ENCODE measurements around the gene YOD1. TPM values are rescaled to one million over a fixed set of nuclear protein-coding genes. Genes with fewer than 3 reads are reported as not detected.

YOD1 gene
- total and polyA plus RNA-seq, 2 of the 13 experiments (the other 11 are each of a cell fraction or from before 2014, with no cell fraction given), result 3.4 to 9.1 TPM

DNA sequence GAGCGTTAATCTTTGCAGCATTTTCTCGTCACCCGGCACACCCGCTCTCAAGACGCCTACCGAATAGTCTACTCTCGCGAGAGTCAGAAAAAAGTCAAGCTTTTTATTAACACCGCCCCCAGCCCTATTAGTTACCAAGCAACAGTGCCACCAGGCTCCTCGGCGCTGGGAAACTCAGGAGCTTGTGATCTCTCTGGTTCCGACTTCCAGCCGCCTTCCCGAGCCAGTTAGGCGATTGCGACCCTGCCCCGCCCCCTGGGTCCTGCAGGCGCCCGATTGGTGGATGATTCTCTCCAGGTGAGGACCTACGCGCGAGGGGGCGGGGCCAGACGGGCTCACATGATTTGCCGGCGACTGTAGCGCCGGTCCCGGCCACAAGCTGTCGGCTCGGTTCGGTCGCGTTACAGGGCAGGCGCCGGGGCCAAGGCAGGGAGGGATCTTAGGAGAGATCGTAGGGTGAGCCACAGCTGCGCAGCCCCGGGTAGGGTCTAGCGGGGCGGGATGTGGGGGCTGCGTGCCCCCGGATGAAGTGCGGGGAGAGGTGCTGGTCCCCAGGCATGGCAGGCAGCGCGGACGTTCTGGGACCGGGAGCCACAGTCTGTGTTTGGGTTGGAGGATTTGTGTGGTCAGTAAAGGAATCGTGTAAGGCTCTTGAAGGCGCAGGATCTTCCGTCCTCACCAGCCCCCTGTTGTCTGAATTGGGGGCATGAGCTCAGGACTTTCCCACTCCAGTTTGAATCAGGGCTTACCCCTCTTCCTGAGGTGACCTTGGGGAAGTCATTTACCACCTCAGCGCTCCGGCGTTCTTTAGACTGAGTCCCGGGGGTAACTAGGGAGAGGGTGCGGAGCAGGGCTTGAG lies 2.1 kb upstream of the YOD1 start, which contains the start of gene PFKFB2 (continued):
- no peak for TF ChIP-seq ZNF24 (IDR thresholded peaks at IDR 0.05)
- TF ChIP-seq ZNF572 (CRISPR knock-in tag; IDR thresholded peaks at IDR 0.05), result peak; percentile 86; the same call in 1 of the 2 replicates
- no peak for TF ChIP-seq ZNF253 (CRISPR knock-in tag; IDR thresholded peaks at IDR 0.05; ENCODE audit: borderline replicate concordance)
- TF ChIP-seq, protein P1, sequence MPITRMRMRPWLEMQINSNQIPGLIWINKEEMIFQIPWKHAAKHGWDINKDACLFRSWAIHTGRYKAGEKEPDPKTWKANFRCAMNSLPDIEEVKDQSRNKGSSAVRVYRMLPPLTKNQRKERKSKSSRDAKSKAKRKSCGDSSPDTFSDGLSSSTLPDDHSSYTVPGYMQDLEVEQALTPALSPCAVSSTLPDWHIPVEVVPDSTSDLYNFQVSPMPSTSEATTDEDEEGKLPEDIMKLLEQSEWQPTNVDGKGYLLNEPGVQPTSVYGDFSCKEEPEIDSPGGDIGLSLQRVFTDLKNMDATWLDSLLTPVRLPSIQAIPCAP (CRISPR knock-in tag; IDR thresholded peaks at IDR 0.05; ENCODE audit: low read depth), result no peak
- TF ChIP-seq MIER3 (CRISPR knock-in tag; IDR thresholded peaks at IDR 0.05; ENCODE audit: borderline replicate concordance), result no peak
- 0 out of 2 replicates have a peak, but pooled peaks have one; percentile 23 for TF ChIP-seq BHLHE40 (IDR thresholded peaks at IDR 0.05; ENCODE audit: low read length)
- TF ChIP-seq MZF1 (CRISPR knock-in tag; IDR thresholded peaks at IDR 0.05; ENCODE audit: borderline replicate concordance), result no peak
- peak; percentile 34; the same call in 1 of the 2 replicates for TF ChIP-seq ZNF768 (CRISPR knock-in tag; IDR thresholded peaks at IDR 0.05)
- no peak; the same call in 1 of the 2 replicates for TF ChIP-seq ZNF652 (CRISPR knock-in tag; IDR thresholded peaks at IDR 0.05; ENCODE audit: borderline replicate concordance, low read depth)
- TF ChIP-seq, protein P2, sequence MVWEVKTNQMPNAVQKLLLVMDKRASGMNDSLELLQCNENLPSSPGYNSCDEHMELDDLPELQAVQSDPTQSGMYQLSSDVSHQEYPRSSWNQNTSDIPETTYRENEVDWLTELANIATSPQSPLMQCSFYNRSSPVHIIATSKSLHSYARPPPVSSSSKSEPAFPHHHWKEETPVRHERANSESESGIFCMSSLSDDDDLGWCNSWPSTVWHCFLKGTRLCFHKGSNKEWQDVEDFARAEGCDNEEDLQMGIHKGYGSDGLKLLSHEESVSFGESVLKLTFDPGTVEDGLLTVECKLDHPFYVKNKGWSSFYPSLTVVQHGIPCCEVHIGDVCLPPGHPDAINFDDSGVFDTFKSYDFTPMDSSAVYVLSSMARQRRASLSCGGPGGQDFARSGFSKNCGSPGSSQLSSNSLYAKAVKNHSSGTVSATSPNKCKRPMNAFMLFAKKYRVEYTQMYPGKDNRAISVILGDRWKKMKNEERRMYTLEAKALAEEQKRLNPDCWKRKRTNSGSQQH (CRISPR knock-in tag; IDR thresholded peaks at IDR 0.05; ENCODE audit: low read depth), result peak; percentile 32; the same call in 1 of the 2 replicates
- TF ChIP-seq, protein P3, sequence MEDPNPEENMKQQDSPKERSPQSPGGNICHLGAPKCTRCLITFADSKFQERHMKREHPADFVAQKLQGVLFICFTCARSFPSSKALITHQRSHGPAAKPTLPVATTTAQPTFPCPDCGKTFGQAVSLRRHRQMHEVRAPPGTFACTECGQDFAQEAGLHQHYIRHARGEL (CRISPR knock-in tag; IDR thresholded peaks at IDR 0.05), result no peak
- no peak for TF ChIP-seq TBX3 (IDR thresholded peaks at IDR 0.05; ENCODE audit: borderline replicate concordance)
- TF ChIP-seq ELF3 (CRISPR knock-in tag; IDR thresholded peaks at IDR 0.05), result no peak; the same call in 1 of the 2 replicates
- no peak for TF ChIP-seq ZNF775 (CRISPR knock-in tag; IDR thresholded peaks at IDR 0.05; ENCODE audit: borderline replicate concordance)
- no peak for TF ChIP-seq NR2F6 (IDR thresholded peaks at IDR 0.05)
- no peak; the same call in 1 of the 2 replicates for TF ChIP-seq NR2F6 (CRISPR knock-in tag; IDR thresholded peaks at IDR 0.05)
- TF ChIP-seq JUNB (CRISPR knock-in tag; IDR thresholded peaks at IDR 0.05; ENCODE audit: borderline replicate concordance), result no peak
- TF ChIP-seq DMAP1 (CRISPR knock-in tag; IDR thresholded peaks at IDR 0.05), result 0 out of 2 replicates have a peak, but pooled peaks have one; percentile 17
- TF ChIP-seq MEIS1 (CRISPR knock-in tag; IDR thresholded peaks at IDR 0.05; ENCODE audit: borderline replicate concordance), result peak; percentile 81; the same call in 1 of the 2 replicates
- TF ChIP-seq NFE2L2 (IDR thresholded peaks at IDR 0.05; ENCODE audit: low read length), result no peak
- TF ChIP-seq NFATC3 (CRISPR knock-in tag; IDR thresholded peaks at IDR 0.05), result no peak
- TF ChIP-seq, protein P4, sequence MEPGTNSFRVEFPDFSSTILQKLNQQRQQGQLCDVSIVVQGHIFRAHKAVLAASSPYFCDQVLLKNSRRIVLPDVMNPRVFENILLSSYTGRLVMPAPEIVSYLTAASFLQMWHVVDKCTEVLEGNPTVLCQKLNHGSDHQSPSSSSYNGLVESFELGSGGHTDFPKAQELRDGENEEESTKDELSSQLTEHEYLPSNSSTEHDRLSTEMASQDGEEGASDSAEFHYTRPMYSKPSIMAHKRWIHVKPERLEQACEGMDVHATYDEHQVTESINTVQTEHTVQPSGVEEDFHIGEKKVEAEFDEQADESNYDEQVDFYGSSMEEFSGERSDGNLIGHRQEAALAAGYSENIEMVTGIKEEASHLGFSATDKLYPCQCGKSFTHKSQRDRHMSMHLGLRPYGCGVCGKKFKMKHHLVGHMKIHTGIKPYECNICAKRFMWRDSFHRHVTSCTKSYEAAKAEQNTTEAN (CRISPR knock-in tag; conservative IDR thresholded peaks at IDR 0.05), result 0 out of 2 replicates have a peak, but pooled peaks have one; percentile 19
- TF ChIP-seq, protein P5, sequence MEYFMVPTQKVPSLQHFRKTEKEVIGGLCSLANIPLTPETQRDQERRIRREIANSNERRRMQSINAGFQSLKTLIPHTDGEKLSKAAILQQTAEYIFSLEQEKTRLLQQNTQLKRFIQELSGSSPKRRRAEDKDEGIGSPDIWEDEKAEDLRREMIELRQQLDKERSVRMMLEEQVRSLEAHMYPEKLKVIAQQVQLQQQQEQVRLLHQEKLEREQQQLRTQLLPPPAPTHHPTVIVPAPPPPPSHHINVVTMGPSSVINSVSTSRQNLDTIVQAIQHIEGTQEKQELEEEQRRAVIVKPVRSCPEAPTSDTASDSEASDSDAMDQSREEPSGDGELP (IDR thresholded peaks at IDR 0.05; ENCODE audit: borderline replicate concordance, low read depth), result peak; percentile 86; the same call in 1 of the 2 replicates
- peak; percentile 30; the same call in 1 of the 2 replicates for TF ChIP-seq SMAD3 (CRISPR knock-in tag; IDR thresholded peaks at IDR 0.05)
- no peak for TF ChIP-seq ZFP41 (CRISPR knock-in tag; IDR thresholded peaks at IDR 0.05; ENCODE audit: borderline replicate concordance)
- no peak for TF ChIP-seq SRY (CRISPR knock-in tag; IDR thresholded peaks at IDR 0.05)
- TF ChIP-seq CCDC6 (CRISPR knock-in tag; IDR thresholded peaks at IDR 0.05), result peak; percentile 29; the same call in 1 of the 2 replicates
